NCI-H510A (cell line): ENCODE measurements around the gene COL6A2.
A peak's percentile ranks its signal among the peaks of the same experiment; 100 is the strongest.

Experiments
- DNase-seq: peaks from one replicate; lab custom pipeline; 2025; lab: John Stamatoyannopoulos, UW

COL6A2 gene

GRCh38 chr21:46144464-46145070 lies 46.7 kb downstream of the COL6A2 start:
- no peak for DNase-seq

- no peak for DNase-seq
These were observed 47.4 kb downstream of the COL6A2 start for GRCh38 chr21:46145159-46145839.

GRCh38 chr21:46145840-46146691 lies 48.2 kb downstream of the COL6A2 start:
- no peak for DNase-seq

- no peak for DNase-seq
These were observed 48.9 kb downstream of the COL6A2 start for GRCh38 chr21:46146856-46147255.

- DNase-seq, result peak; percentile 17
These were observed 49.5 kb downstream of the COL6A2 start for GRCh38 chr21:46147429-46147828.

- DNase-seq, result no peak
These were observed 50.2 kb downstream of the COL6A2 start for GRCh38 chr21:46148106-46148505.

- no peak for DNase-seq
These were observed 51.4 kb downstream of the COL6A2 start for GRCh38 chr21:46149205-46149901.

- DNase-seq, result no peak
These were observed 52.2 kb downstream of the COL6A2 start for GRCh38 chr21:46150073-46150472.

- no peak for DNase-seq
These were observed 52.7 kb downstream of the COL6A2 start for GRCh38 chr21:46150491-46151121.

GRCh38 chr21:46151261-46151988 lies 53.5 kb downstream of the COL6A2 start:
- no peak for DNase-seq

- no peak for DNase-seq
These were observed 54.3 kb downstream of the COL6A2 start for GRCh38 chr21:46151989-46152926.

- no peak for DNase-seq
These were observed 55.0 kb downstream of the COL6A2 start for GRCh38 chr21:46152927-46153246.

- DNase-seq, result no peak
These were observed 55.6 kb downstream of the COL6A2 start for GRCh38 chr21:46153247-46154154.

GRCh38 chr21:46154155-46154954 lies 56.4 kb downstream of the COL6A2 start:
- no peak for DNase-seq

GRCh38 chr21:46154955-46155513 lies 57.1 kb downstream of the COL6A2 start:
- no peak for DNase-seq

- no peak for DNase-seq
These were observed 57.8 kb downstream of the COL6A2 start, which contains the start of gene FTCD for GRCh38 chr21:46155514-46156377. TSS of gene FTCD (minus strand) at chr21:46155579. CDS start at chr21:46155523, 56 bp downstream.

GRCh38 chr21:46156378-46156645 lies 58.4 kb downstream of the COL6A2 start:
- no peak for DNase-seq
